Activated CD4-positive, alpha-beta T cell treated with anti-CD3 and anti-CD28 coated beads, Interleukin-2, amount 10 ng/mL, durations not matched to agents 24 days and 14 days (primary cell): ENCODE measurements around the gene TVP23A. TPM values are rescaled to one million over a fixed set of nuclear protein-coding genes. Genes with fewer than 3 reads are reported as not detected.

Source experiments
- DNase-seq: peaks from one replicate; pipeline ENCODE4 v3.0.0; 2022
- H3K27ac Mint-ChIP-seq: one replicate; pipeline ENCODE4 v1.8.0; 2022; ENCODE audit warnings: mild to moderate bottlenecking, mixed read lengths
- H3K27me3 Mint-ChIP-seq: one replicate; pipeline ENCODE4 v1.8.0; 2022; ENCODE audit warnings: mixed read lengths
- H3K36me3 Mint-ChIP-seq: one replicate; pipeline ENCODE4 v1.8.0; 2022; ENCODE audit warnings: low read depth, mild to moderate bottlenecking, mixed read lengths
- H3K4me1 Mint-ChIP-seq: one replicate; pipeline ENCODE4 v1.8.0; 2021; ENCODE audit warnings: mixed read lengths
- H3K4me3 Mint-ChIP-seq: one replicate; pipeline ENCODE4 v1.8.0; 2022; ENCODE audit warnings: mild to moderate bottlenecking, moderate library complexity, mixed read lengths
- H3K9me3 Mint-ChIP-seq: one replicate; pipeline ENCODE4 v1.8.0; 2021; ENCODE audit warnings: mixed read lengths
- intact Hi-C: fragments of 100-400 bp; cut with micrococcal nuclease; formaldehyde crosslinking; loops from one replicate; pipeline ENCODE4 v1.15.1; 2023
- total RNA-seq: library from RNA; stranded (reverse); gene quantifications from 2 replicates; pipeline ENCODE4 v1.2.3, GENCODE V29; 2022

Gene TVP23A
- total RNA-seq, 1 donor from 2014 or later = not detected

DNA sequence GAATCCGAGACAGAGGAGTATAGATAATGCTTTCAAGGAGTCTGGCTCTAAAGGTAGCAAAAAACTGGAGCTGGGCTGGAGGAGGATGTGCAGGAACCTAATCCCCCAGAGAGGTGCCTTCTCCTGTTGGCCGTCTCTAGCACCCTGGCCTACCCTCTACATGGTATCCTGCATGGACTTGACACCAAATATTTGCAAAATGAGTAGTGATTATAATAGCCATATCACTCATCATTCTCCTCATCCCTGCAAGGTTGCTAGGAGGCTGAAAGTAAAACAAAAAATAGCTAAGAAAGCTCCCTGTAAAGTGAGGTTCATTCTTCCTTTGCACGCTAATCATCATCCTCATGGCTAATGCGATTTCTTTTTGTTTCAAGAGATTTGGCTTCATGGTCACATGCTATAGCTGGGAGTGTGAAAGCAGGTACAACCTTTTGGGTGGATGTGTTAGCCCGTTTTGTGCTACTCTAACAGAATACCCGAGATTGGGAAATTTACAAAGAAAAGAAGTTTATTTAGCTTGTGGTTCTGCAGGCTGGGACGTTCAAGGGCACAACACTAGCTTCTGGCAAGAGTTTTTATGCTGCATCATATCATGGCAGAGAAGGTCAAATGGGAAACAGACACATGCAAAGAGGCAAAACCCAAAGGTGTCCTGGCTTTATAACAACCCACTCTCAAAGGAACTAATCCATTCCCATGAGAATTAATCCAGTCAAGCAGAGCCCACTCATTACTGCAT, 31.3 kb upstream of the TVP23A start:
- H3K4me3 Mint-ChIP-seq = no peak overlapping the region
- peaks cover 9% of the 10 kb centered on the region for H3K9me3 Mint-ChIP-seq
- peaks cover 26% of the 10 kb centered on the region for H3K27me3 Mint-ChIP-seq
- intact Hi-C loops = no loop called here
- H3K36me3 Mint-ChIP-seq = no peaks in the 10 kb centered on the region
- H3K27ac Mint-ChIP-seq = no peak overlapping the region
- no peak for DNase-seq
- peaks cover 13% of the 10 kb centered on the region for H3K4me1 Mint-ChIP-seq

DNA sequence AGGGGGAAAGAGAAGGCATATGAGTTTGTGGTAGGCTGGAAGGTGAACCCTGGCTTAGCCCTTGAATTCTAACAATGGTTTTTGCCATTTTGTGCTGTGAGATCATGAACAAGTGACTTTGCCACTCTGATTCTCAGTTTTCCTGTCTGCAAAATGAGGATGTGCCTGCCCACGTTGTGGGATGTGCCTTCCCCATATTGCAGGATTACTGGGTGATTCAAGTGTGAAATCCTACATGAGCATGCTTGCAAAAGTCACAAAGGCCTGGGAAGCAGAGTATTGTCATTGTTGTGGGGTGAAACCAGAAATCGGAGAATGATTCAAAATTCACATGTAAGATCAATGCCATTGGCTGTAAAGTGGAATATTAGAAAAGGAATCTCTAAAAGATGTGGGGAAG, 28.6 kb upstream of the TVP23A start:
- no peak for DNase-seq
- intact Hi-C loops = no loop called here
- H3K36me3 Mint-ChIP-seq = no peaks in the 10 kb centered on the region
- peaks cover 4% of the 10 kb centered on the region for H3K4me1 Mint-ChIP-seq
- peaks cover 5% of the 10 kb centered on the region for H3K9me3 Mint-ChIP-seq
- no peak overlapping the region for H3K27ac Mint-ChIP-seq
- H3K27me3 Mint-ChIP-seq = peaks cover 21% of the 10 kb centered on the region
- no peak overlapping the region for H3K4me3 Mint-ChIP-seq

DNA sequence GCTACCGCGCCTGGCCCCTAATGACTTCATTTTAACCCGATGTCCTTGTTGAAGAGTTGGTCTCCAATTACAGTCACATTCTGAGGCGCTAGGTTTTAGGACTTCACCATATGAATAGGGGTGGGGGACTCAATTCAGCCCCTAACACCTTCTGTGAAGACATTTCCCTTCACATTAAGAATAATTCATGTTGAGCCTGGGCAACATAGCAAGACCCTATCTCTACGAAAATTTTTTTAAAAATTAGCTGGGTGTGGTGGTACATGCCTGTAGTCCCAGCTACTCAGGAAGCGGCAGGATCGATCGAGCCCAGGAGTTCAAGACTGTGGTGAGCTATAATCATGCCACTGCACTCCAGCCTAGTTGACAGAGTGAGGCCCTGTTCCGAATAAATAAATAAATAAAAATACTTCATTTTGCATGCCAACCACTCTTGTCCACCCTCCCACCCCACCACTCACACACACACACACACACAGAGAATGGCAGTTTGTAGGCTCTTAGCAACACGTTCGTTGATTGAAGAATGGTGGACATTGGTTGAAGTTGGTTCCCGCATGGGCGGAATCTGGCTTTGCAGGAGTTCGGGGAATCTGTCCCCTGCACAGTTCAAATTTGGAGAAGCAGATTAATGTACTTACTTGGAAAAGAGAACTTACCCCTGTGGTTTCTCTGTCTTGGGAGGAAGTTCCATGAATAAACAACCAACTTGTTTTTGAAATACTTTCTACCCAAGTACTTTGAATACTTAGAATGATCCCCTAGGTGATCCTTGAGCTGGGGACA, 27.8 kb upstream of the TVP23A start:
- Mint-ChIP-seq H3K27ac (no peak overlapping the region), H3K4me1 (peaks cover 3% of the 10 kb centered on the region), H3K27me3 (peaks cover 21% of the 10 kb centered on the region), H3K9me3 (peaks cover 5% of the 10 kb centered on the region), H3K36me3 (no peaks in the 10 kb centered on the region), H3K4me3 (no peak overlapping the region)
- DNase-seq = no peak
- intact Hi-C loops = no loop called here

DNA sequence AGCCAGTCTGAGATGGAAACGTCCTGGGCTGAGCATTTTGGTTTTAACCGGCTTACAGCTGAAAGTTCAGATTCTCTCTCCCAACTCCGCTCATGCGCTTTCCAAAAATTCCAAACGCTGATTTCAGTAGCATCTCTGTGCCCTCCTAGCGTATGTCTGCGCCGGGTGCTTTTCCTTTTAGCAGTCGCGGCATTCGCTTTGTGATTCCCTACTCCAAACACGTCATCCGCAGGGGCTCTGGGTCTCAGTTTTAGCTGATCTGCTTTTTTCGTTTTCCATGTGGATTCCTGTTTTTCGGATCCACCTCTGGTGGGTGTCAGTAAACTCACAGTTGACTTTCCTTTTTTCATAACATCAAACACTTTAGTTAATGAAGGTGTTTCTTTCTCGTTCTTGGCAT, 22.1 kb upstream of the TVP23A start:
- Mint-ChIP-seq H3K36me3 (no peaks in the 10 kb centered on the region), H3K9me3 (no peaks in the 10 kb centered on the region), H3K4me1 (no peaks in the 10 kb centered on the region), H3K27me3 (peaks cover 15% of the 10 kb centered on the region), H3K27ac (no peak overlapping the region), H3K4me3 (no peak overlapping the region)
- intact Hi-C loops = no loop called here
- DNase-seq = no peak

DNA sequence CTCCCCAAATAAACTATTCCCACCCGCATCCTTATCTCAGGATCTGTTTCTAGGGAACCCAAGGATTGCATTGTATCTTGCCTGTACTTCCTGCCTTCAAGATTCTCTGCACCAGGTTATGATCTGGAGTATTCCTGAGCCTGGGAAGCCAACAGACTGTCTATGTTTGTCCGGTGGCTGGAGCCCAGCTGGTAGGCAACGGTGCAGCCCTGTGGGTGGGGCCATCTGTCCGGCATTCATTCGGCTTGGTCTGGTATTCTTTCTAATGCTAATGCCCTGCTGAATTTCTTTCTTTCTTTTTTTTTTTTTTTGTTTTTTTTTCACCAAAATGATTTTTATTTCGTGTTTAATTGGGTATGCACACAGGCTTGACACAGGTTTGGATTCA, 20.7 kb upstream of the TVP23A start:
- no peak overlapping the region for H3K4me3 Mint-ChIP-seq
- no peaks in the 10 kb centered on the region for H3K4me1 Mint-ChIP-seq
- H3K27ac Mint-ChIP-seq = no peak overlapping the region
- H3K9me3 Mint-ChIP-seq = peaks cover 3% of the 10 kb centered on the region
- H3K36me3 Mint-ChIP-seq = no peaks in the 10 kb centered on the region
- H3K27me3 Mint-ChIP-seq = peaks cover 11% of the 10 kb centered on the region
- no peak for DNase-seq
- intact Hi-C loops = loop anchor here (5.0 kb wide), 1 partner anchor 78 kb away; no protein-coding TSS in a partner anchor

DNA sequence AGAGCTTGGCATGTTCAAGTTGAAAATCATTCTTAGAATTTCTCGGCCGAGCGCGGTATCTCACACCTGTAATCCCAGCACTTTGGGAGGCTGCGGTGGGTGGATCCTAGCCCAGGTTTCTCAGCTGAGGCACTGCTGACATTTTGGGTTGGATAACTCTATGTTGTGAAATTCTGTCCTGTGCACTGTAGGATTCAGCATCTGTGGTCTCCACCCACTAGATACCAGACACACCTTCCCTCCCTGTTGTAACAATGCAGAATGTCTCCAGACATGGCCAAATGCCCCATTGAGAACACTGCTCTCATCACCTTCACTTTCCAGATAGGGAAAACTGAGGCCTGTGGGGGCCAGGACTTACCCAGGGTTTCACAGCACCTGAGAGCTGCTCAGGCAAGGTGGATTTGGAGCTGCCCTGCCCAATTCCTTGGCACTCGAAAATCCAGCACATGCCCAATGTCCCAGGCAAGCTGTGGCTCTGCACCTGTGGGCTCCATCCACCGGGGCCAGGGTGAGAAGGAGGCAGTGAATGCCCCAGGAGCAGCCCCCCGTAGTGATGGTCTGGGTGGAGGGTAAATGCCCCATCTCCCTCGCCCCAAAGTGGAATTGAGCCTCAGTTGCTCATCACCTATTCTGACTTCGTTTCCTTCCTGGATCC, 20.2 kb upstream of the TVP23A start:
- DNase-seq = no peak
- Mint-ChIP-seq H3K4me1 (no peaks in the 10 kb centered on the region), H3K27me3 (peaks cover 11% of the 10 kb centered on the region), H3K36me3 (no peaks in the 10 kb centered on the region), H3K27ac (no peak overlapping the region), H3K4me3 (no peak overlapping the region), H3K9me3 (peaks cover 3% of the 10 kb centered on the region)
- intact Hi-C loops = loop anchor here (5.0 kb wide), 1 partner anchor 79 kb away; no protein-coding TSS in a partner anchor

DNA sequence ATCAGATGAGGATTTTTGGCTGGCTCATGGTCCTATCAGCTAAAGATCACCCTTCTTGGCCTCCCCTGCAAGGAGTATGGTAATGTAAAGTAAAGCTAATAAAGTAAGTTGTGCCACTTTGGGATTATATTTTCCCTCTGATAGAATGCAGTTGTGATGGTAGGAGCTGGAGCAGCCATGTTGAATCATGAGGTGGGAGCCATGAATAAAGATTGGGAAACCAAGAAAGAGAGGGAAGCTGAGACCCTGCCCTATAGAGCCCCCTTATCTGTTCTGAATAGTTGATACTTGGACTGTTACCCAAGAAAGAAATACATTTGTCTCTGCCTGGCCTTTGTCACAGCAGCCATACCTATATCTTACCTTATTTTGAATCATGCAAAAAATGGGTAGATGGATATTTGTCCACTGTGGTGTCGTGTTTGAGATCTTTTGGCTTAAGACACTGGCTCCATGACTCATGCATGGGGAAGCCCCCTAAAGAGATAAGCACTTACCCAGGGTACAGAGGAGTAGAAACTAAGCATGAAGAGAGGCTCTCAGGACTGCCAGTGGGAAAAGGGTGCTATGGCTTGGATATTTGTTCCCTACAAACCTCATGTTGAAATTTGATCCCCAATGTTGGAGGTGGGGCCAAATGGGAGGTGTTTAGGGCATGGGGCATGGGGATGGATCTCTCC, 17.7 kb upstream of the TVP23A start:
- intact Hi-C loops = loop anchor here (5.0 kb wide), 1 partner anchor 81 kb away; no protein-coding TSS in a partner anchor
- no peak for DNase-seq
- H3K27me3 Mint-ChIP-seq = peaks cover 14% of the 10 kb centered on the region
- H3K9me3 Mint-ChIP-seq = peaks cover 3% of the 10 kb centered on the region
- H3K4me3 Mint-ChIP-seq = no peak overlapping the region
- no peaks in the 10 kb centered on the region for H3K4me1 Mint-ChIP-seq
- H3K27ac Mint-ChIP-seq = no peak overlapping the region
- no peaks in the 10 kb centered on the region for H3K36me3 Mint-ChIP-seq

DNA sequence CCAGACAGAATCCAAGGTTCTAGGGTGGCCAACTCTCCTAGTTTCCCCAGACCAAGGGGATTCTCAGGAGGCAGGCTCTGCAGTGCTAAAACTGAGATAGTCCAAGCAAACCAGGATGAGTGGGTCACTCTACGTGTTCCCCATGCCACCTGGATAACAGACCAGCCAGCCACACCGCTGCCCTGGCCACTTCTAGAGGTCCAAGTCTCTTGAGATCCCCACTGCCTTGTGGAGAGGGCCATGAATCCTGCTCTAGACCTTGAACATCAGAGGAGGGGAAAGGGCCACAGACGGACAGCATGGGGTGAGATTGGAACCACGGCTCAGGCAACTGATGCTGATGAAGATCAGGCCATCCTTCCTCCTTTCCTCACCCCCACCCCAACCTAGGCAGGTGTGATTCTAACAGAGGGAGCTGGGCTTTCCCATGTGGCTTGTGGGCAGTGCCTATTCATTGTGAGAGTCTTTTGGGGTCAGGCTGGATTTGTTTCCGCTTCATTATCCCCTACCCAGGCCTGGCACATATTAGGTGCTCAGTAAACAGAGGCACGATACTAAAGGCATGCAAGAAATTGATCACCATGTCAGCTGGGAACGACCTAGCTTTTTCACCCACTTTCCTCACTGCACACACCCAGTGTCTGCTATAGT, 16.8 kb upstream of the TVP23A start:
- Mint-ChIP-seq H3K27ac (no peak overlapping the region), H3K9me3 (peaks cover 3% of the 10 kb centered on the region), H3K27me3 (peaks cover 15% of the 10 kb centered on the region), H3K4me1 (no peaks in the 10 kb centered on the region), H3K4me3 (no peak overlapping the region), H3K36me3 (no peaks in the 10 kb centered on the region)
- DNase-seq = peak; percentile 64
- intact Hi-C loops = loop anchor here (5.0 kb wide), 1 partner anchor 82 kb away; no protein-coding TSS in a partner anchor

DNA sequence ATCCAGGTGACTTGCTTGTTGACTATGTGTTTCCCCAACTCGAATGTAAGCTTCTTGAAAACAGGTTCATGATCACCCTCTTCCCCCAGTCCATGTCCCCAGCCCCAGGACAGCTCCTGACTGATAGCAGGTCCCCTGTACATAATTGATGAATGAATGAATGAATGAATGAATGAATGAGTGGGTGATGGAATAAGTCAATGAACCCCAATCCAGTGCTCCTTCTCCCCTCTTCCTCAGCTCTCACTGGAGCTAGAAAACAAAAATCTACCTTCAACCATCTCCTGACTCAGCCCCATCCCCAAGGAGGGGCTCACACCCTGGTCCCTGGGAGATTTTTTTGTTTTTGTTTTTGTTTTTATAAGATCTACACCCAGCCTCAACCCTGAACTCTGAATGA, 16.2 kb upstream of the TVP23A start:
- no peaks in the 10 kb centered on the region for H3K4me1 Mint-ChIP-seq
- no peak overlapping the region for H3K4me3 Mint-ChIP-seq
- no peak for DNase-seq
- no peak overlapping the region for H3K27ac Mint-ChIP-seq
- H3K9me3 Mint-ChIP-seq = peaks cover 3% of the 10 kb centered on the region
- intact Hi-C loops = loop anchor here (5.0 kb wide), 1 partner anchor 83 kb away; no protein-coding TSS in a partner anchor
- H3K27me3 Mint-ChIP-seq = peaks cover 18% of the 10 kb centered on the region
- H3K36me3 Mint-ChIP-seq = no peaks in the 10 kb centered on the region

DNA sequence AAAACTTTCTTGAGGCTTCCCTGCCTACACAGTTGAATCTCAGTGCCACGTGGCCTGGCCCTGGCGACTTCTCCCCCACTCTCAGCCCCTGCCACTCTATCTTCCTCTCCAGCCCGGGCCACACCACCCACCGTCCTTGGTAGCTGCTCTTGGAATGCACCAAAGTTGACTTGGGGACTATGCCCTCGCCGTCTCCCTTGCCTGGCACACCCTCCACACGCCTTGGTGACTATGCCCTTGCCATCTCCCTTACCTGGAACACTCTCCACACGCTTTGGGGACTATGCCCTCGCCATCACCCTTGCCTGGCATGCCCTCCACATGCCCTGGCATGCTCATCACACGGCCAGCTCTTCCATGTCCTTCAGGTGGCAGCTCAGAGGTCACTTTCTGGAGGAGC, 15.5 kb upstream of the TVP23A start:
- H3K9me3 Mint-ChIP-seq = peaks cover 3% of the 10 kb centered on the region
- no peaks in the 10 kb centered on the region for H3K4me1 Mint-ChIP-seq
- H3K27ac Mint-ChIP-seq = no peak overlapping the region
- H3K4me3 Mint-ChIP-seq = no peak overlapping the region
- intact Hi-C loops = no loop called here
- no peak for DNase-seq
- no peaks in the 10 kb centered on the region for H3K36me3 Mint-ChIP-seq
- H3K27me3 Mint-ChIP-seq = peaks cover 22% of the 10 kb centered on the region

DNA sequence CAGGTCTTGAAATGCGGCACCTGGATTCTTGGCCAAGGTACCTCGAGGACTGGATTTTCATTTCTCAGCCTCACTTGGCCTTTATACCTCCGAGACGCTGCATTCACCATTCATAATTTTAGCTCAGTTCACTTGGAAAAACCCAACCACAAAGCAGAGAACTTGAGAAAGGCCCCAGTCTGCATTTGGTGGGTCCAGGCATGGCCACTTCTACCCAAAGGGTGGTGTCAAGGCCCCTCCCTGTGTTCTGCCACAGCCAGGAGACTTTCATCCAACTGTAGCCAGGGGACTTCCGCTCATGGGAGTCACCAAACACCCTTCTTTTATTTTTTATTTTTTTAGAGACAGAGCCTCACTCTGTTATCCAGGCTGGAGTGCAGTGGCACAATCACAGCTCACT, 14.7 kb upstream of the TVP23A start:
- intact Hi-C loops = no loop called here
- peaks cover 22% of the 10 kb centered on the region for H3K27me3 Mint-ChIP-seq
- H3K36me3 Mint-ChIP-seq = no peaks in the 10 kb centered on the region
- H3K4me1 Mint-ChIP-seq = no peaks in the 10 kb centered on the region
- DNase-seq = no peak
- no peak overlapping the region for H3K27ac Mint-ChIP-seq
- peaks cover 3% of the 10 kb centered on the region for H3K9me3 Mint-ChIP-seq
- no peak overlapping the region for H3K4me3 Mint-ChIP-seq

DNA sequence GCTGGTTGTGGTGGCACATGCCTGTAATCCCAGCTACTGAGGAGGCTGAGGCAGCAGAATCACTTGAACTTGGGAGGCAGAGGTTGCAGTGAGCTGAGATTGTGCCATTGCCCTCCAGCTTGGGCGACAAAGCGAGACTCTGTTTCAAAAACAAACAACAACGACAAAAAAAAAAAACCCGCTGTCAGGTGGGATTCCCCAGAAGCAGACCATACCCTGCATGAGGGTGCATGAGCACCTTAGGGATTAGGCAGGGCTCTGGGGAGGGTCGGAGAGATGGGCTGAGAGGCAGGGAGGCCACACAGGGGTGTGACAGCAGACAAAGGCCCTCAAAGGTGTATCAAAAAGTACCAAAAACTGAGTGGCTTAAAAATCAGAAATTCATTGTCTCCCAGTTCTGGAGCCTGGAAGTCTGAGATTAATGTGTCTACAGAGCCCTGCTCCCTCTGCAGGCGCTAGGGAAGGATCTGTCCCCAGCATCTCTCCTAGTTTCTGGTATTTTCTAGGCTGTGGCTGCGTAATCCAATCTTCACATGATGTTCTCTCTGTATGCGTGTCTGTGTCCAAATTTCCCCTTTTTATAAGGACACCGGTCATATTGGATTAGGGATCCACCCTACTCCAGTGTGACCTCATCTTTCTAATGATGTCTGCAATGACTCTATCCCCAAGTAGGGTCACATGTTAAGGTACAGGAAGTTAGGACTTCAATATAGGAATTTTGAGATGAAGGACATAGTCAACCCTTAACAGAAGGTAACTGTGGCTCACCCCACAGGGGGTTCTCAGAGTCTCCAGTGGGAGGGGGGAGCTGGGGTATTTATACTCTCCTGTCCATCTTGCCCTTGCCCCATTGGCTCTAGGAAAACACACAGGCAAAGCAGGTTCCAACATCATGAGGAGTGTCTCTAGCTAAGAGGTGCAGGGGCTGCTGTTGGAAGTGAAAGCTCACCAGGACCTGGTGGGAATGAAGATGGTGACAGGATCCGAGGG, 13.6 kb upstream of the TVP23A start:
- H3K27ac Mint-ChIP-seq = no peak overlapping the region
- H3K27me3 Mint-ChIP-seq = peaks cover 20% of the 10 kb centered on the region
- no peaks in the 10 kb centered on the region for H3K4me1 Mint-ChIP-seq
- intact Hi-C loops = no loop called here
- DNase-seq = no peak
- H3K36me3 Mint-ChIP-seq = no peaks in the 10 kb centered on the region
- peaks cover 3% of the 10 kb centered on the region for H3K9me3 Mint-ChIP-seq
- H3K4me3 Mint-ChIP-seq = no peak overlapping the region
